ENCODE results near the gene KLHL11. TPM values are rescaled to one million over a fixed set of nuclear protein-coding genes. Genes with fewer than 3 reads are reported as not detected.

The KLHL11 gene
- total RNA-seq, 1 experiment from 2014 or later: 16.8 TPM

GRCh38 chr17:41868568-41868967 is 3.3 kb upstream of the KLHL11 start:
- Histone ChIP-seq H2BK120ac (ENCODE audit: low read depth, low read length, poor library complexity, severe bottlenecking) (no peak overlapping the region), H3K4me1 (ENCODE audit: insufficient read depth, low read length) (0 out of 2 replicates have a peak, but pooled peaks cover 2% of the 10 kb centered on the region), H3T11ph (ENCODE audit: low read length) (no peak overlapping the region), H3K79me1 (ENCODE audit: insufficient read depth, low read depth, low read length, poor library complexity, severe bottlenecking) (no peaks in the 10 kb centered on the region), H3K9me3 (ENCODE audit: control insufficient read depth, low read depth, low read length) (no peaks in the 10 kb centered on the region), H3K23me2 (ENCODE audit: insufficient read length, low read depth, low read length, poor library complexity, severe bottlenecking) (peaks cover 17% of the 10 kb centered on the region), H2BK5ac (ENCODE audit: insufficient read length, low read length) (no peak overlapping the region), H2BK12ac (ENCODE audit: insufficient read length, low read depth, low read length) (no peak overlapping the region), H2BK20ac (ENCODE audit: low read depth, low read length, poor library complexity, severe bottlenecking) (no peak overlapping the region), H4K91ac (ENCODE audit: insufficient read length, low read depth, low read length) (no peak overlapping the region), H3K79me2 (ENCODE audit: insufficient read depth, low read length) (peaks cover 5% of the 10 kb centered on the region; the same call in 1 of the 2 replicates), H3K23ac (ENCODE audit: insufficient read length, low read depth, low read length) (no peak overlapping the region), H3K27ac (ENCODE audit: insufficient read length, low read depth, low read length) (no peak overlapping the region), H2AFZ (ENCODE audit: low read length) (no peak overlapping the region), H3K18ac (ENCODE audit: insufficient read length, low read depth, low read length) (no peak overlapping the region), H4K5ac (ENCODE audit: insufficient read length, low read depth, low read length) (no peak overlapping the region), H3K27me3 (ENCODE audit: insufficient read depth, low read length) (no peaks in the 10 kb centered on the region), H4K8ac (replicated peaks; ENCODE audit: insufficient read length, low read depth, low read length) (no peak overlapping the region), H3K4me2 (ENCODE audit: insufficient read depth, insufficient read length, low read length) (no peak overlapping the region), H4K20me1 (ENCODE audit: control insufficient read depth, insufficient read depth, insufficient read length) (no peaks in the 10 kb centered on the region), H3K56ac (ENCODE audit: insufficient read length, low read depth, low read length) (no peak overlapping the region), H3K14ac (ENCODE audit: insufficient read depth, low read length) (no peak overlapping the region), H3K4ac (ENCODE audit: low read depth, low read length) (no peak overlapping the region), H3K9ac (ENCODE audit: extremely low read depth, insufficient read length, low read length) (no peak overlapping the region), H2AK5ac (ENCODE audit: insufficient read length, low read length) (no peak overlapping the region), H2BK15ac (ENCODE audit: low read depth, low read length) (no peak overlapping the region)
- WGBS (ENCODE audit: extremely low coverage, insufficient read length, low lambda C conversion rate): no CpG with 5 or more reads among the region's 3 CpGs
- no peaks in the 10 kb centered on the region for H3K9me3 Mint-ChIP-seq
- no peak overlapping the region for H3K27ac Mint-ChIP-seq
- no peak for TF ChIP-seq CTCF (conservative IDR thresholded peaks at IDR 0.05)
- no peak for DNase-seq
- H3K4me1 Mint-ChIP-seq: peaks cover 0 to 3% of the 10 kb centered on the region in 2 experiments; a peak in 2 of 4 replicates
- no peak overlapping the region for H3K4me3 Mint-ChIP-seq
- H3K36me3 Mint-ChIP-seq (ENCODE audit: insufficient read depth in 1 of 3, low read depth in 3 of 3): peaks cover 52 to 72% (median 68%) of the 10 kb centered on the region in 3 experiments; a peak in 6 of 7 replicates
- no peaks in the 10 kb centered on the region for H3K27me3 Mint-ChIP-seq (ENCODE audit: low read depth)
